WI38 (cell line): ENCODE results near the gene BCLAF3.

Experiments
- H3K4me3 ChIP-seq: 2 replicates; pipeline ENCODE4 v1.5.1; 2011; ENCODE audit warnings: low read depth, mild to moderate bottlenecking, control low read depth, low read length
- TF ChIP-seq, protein P1 (sequence below): IDR thresholded peaks from 2 replicates; pipeline ENCODE4 v1.5.1; 2012; ENCODE audit warnings: low read depth, mild to moderate bottlenecking, control low read depth, low read length

BCLAF3 gene

DNA sequence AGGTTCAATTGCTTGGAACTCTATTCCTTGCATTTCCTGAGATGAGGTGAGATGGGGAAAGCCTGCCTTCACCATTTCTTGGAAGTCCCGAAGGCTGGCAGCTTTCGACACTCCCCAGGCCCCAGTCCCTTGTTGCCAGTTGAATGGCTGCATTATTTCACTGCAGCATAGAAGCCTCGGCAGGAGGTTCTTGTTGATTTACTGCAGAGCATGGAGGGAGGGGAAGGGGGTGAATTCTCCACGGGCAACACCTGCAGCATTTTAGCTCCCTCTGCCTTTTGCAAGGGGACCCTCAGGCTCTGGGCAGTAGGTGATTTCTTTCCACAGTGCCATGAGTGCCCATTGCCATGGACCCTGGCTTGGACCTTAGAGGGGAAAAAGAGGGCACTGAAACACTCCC is 10.7 kb upstream of the BCLAF3 start:
- TF ChIP-seq, protein P1, sequence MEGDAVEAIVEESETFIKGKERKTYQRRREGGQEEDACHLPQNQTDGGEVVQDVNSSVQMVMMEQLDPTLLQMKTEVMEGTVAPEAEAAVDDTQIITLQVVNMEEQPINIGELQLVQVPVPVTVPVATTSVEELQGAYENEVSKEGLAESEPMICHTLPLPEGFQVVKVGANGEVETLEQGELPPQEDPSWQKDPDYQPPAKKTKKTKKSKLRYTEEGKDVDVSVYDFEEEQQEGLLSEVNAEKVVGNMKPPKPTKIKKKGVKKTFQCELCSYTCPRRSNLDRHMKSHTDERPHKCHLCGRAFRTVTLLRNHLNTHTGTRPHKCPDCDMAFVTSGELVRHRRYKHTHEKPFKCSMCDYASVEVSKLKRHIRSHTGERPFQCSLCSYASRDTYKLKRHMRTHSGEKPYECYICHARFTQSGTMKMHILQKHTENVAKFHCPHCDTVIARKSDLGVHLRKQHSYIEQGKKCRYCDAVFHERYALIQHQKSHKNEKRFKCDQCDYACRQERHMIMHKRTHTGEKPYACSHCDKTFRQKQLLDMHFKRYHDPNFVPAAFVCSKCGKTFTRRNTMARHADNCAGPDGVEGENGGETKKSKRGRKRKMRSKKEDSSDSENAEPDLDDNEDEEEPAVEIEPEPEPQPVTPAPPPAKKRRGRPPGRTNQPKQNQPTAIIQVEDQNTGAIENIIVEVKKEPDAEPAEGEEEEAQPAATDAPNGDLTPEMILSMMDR, result no peak
- no peak overlapping the region for H3K4me3 ChIP-seq

DNA sequence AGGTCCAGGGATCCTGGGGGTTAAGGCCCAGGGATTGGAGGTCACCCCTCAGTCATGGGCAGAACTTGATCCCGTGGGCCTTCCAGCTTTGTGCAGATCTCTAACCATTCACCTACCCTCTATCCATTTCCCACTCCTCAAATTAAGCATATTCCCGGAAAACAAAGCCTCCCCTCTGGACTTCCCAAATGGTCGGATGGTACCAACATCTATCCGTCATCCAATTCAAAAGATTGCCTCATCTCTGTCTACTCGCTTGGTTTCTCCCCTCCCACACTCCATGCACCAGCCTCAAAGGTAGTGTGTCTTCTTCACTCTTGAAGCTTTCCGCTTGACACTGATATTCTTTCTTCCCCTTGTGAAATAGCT is 473 bp upstream of the BCLAF3 start:
- TF ChIP-seq, protein P1, result no peak

DNA sequence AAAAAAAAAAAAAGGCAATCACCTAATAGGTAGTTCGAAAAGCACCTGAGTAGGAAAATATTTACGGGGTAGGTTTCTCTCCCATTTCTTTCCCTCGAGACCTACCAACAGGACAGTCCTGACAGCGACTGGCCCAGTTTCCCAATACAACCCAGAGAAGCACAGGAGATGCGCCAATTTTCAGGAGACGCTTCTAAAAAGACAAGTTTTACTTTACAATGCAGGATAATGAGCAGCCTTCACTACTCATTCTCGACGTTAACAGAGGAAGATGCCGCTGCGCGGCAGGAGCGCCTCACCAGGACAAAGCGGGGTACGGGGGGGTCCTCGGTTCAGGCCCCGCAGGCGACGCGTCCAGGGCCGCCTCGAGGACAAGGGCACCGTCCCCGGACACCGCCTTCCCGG is 708 bp downstream of the BCLAF3 start:
- peak overlapping the region; percentile 69 for H3K4me3 ChIP-seq
- TF ChIP-seq, protein P1, result no peak

More for the DNA sequence above, 473 bp upstream of the BCLAF3 start:
- peak overlapping the region; percentile 29 for H3K4me3 ChIP-seq

DNA sequence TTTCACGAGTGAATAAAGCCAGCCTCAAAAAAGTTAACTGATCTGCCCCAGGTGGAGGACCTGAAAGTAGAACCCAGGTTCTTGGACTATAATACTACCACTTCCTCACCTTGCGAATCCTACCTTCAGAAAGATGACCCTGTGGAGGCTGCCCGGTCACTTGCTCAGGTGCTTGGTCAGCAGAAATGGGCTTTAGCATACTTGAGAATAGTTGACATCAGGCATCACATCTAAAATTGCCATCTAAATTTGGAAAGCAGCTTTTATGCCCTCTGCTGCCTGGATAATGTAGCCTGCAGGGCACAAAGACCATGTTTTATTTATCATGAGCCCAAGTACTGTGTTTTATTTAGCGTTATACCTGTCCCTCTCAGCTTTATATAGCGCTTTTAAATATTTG is 3.0 kb downstream of the BCLAF3 start:
- TF ChIP-seq, protein P1, result no peak
- H3K4me3 ChIP-seq, result no peak overlapping the region

DNA sequence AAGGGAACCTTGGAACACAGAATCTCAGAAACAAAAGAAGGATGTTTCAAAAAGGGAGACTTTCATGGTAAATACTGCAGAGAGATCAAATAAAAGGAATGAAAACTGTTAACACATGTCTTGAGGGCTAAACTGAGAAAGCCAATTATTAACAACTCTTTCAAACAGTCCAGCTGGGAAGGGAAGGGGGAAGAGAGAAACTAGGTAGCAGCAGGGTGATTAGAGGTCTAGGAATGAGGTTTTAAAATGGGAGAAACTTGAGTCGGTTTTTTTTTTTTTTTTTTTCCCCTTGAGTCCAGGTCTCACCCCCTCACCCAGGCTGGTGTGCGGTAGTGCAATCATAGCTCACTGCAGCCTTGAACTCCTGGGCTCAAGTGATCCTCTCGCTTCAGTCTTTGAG is 4.3 kb downstream of the BCLAF3 start:
- TF ChIP-seq, protein P1, result no peak
- H3K4me3 ChIP-seq, result no peak overlapping the region

DNA sequence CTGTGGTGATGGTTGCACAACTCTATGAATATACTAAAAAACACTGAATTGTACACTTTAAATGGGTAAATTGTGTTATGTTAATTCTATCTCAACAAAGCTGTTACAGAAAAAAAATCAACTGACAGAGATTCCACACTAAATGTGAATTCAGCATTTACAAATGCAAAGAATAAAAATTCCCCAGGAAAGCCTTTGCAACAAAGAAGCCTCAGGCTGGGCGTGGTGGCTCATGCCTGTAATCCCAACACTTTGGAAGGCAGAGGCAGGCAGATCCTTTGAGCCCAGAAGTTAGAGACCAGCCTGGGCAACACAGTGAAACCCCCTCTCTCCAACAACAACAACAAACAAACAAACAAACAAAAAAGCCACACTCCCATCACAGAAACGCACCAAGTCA is 8.9 kb downstream of the BCLAF3 start:
- H3K4me3 ChIP-seq, result no peak overlapping the region
- TF ChIP-seq, protein P1, result no peak

DNA sequence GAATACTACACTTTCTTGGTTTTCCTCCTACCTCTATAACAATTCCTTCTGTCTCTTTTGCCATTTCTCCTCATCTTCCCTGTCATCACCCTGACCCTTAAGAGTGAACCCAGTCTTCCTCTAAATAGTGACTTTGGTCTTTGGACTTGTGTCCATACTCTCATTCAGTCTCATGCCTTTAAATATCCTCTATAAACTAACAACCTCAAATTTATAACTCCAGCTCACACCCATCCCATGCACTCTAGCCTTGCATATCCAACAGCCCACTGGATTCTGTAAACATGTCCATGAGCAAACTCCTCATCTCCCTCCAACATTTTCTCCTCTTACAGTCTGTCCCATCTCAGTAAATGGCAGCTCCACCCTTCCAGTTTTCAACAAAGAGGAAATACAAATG is 15.0 kb downstream of the BCLAF3 start:
- H3K4me3 ChIP-seq, result no peak overlapping the region
- TF ChIP-seq, protein P1, result no peak
